ENCODE results near the gene KRT80. TPM values are rescaled to one million over a fixed set of nuclear protein-coding genes. Genes with fewer than 3 reads are reported as not detected.

Gene KRT80
- total and polyA plus RNA-seq, 2 of the 13 experiments (the other 11 are each of a cell fraction or from before 2014, with no cell fraction given), result 0.27 to 0.53 TPM

DNA sequence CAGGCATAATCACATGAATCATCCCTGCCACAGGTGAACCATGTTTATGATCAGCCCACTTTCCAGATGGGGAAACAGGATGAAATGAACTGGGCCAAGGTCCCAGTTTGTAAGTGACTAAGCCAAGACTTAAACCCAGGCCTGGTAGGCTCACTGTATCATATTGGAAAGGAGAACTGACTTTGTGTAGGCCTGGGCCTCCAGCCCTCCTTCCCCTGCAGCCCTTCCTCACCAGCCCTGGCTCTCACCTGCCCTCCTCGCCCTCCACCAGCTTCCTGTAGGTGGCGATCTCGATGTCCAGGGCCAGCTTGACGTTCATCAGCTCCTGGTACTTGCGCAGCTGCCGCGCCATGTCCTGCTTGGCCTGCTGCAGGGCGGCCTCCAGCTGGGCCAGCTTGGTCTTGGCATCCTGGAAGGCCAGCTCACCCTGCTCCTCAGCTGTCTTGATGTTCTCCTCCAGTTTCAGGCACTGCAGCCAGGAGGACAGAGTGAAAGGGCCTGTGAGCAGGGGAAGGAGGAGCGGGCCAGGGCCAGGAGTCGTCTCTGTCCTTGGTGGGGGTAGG lies 19.8 kb downstream of the KRT80 start:
- ChIA-PET CTCF (ENCODE audit: low intra/inter-chr PET ratio, low total read pairs) (interaction anchor here (1.7 to 1.9 kb wide), 2 partner anchors 41 to 155 kb away, joined by 5 to 15 read pairs; no protein-coding TSS in a partner anchor), POLR2A (no interaction called here)
- H3K4me3 ChIP-seq (replicated peaks in 1 of 3; ENCODE audit: insufficient read depth in 1 of 3, low read depth in 2 of 3, low read length in 3 of 3), result no peak overlapping the region
- H3K4me1 ChIP-seq (ENCODE audit: insufficient read depth, low read length), result peaks cover 18% of the 10 kb centered on the region
- FAIRE-seq (peak; percentile 72), DNase-seq (ENCODE audit: low spot score) (peak; percentile 39), ATAC-seq (peak; percentile 70)
- no peaks in the 10 kb centered on the region for H3K79me2 ChIP-seq (ENCODE audit: insufficient read depth, low read length)
- 29% methylated on average over 8 of the region's 10 CpGs for WGBS (ENCODE audit: low lambda C conversion rate)
- no TSS peak for BruUV-seq (replicated peaks)
- no peak overlapping the region for H2AFZ ChIP-seq (ENCODE audit: low read length)
- H3K9me3 ChIP-seq (ENCODE audit: low read length), result no peaks in the 10 kb centered on the region
- no peaks in the 10 kb centered on the region for H3K36me3 ChIP-seq (replicated peaks in 1 of 2; ENCODE audit: control insufficient read depth in 1 of 2, insufficient read depth in 2 of 2, low read length in 2 of 2)
- no peaks in the 10 kb centered on the region for H4K20me1 ChIP-seq (ENCODE audit: insufficient read depth, low read length)
- H3K4me2 ChIP-seq (ENCODE audit: low read depth, low read length), result no peak overlapping the region
- in situ Hi-C loops (cut with HindIII; ENCODE audit: extremely low pct_ligation_motif_present, low pct_unique_long_range_greater_than_20kb) (no loop called here), intact Hi-C loops (cut with micrococcal nuclease; ENCODE audit: unreplicated experiment) (no loop called here)
- H3K27ac ChIP-seq (ENCODE audit: extremely low read length, insufficient read depth, low read length), result no peak overlapping the region
- peaks cover 0 to 2% of the 10 kb centered on the region in 2 experiments; a peak in 2 of 5 replicates for H3K27me3 ChIP-seq (ENCODE audit: control insufficient read depth in 1 of 2, insufficient read depth in 2 of 2, low read length in 2 of 2)
- no peak overlapping the region for H3K9ac ChIP-seq (ENCODE audit: insufficient read depth, low read depth, low read length)
- TF ChIP-seq STAG1 (CRISPR knock-in tag; IDR thresholded peaks at IDR 0.05) (peak; percentile 36), RAD21 (CRISPR knock-in tag; IDR thresholded peaks at IDR 0.05) (peak; percentile 35; the same call in 1 of the 2 replicates), ARID2 (CRISPR knock-in tag; IDR thresholded peaks at IDR 0.05; ENCODE audit: borderline replicate concordance) (no peak), ZNF749 (CRISPR knock-in tag; IDR thresholded peaks at IDR 0.05; ENCODE audit: borderline replicate concordance) (no peak), ZNF724P (CRISPR knock-in tag; IDR thresholded peaks at IDR 0.05; ENCODE audit: borderline replicate concordance) (no peak), ZNF770 (CRISPR knock-in tag; IDR thresholded peaks at IDR 0.05) (no peak), TCF12 (IDR thresholded peaks at IDR 0.05) (no peak), TCF12 (CRISPR knock-in tag; IDR thresholded peaks at IDR 0.05) (no peak), ZBTB26 (CRISPR knock-in tag; IDR thresholded peaks at IDR 0.05; ENCODE audit: borderline replicate concordance) (no peak), TFDP1 (CRISPR knock-in tag; IDR thresholded peaks at IDR 0.05; ENCODE audit: borderline replicate concordance) (no peak), ZFP41 (CRISPR knock-in tag; IDR thresholded peaks at IDR 0.05; ENCODE audit: borderline replicate concordance) (no peak)
- TF ChIP-seq, protein P1, sequence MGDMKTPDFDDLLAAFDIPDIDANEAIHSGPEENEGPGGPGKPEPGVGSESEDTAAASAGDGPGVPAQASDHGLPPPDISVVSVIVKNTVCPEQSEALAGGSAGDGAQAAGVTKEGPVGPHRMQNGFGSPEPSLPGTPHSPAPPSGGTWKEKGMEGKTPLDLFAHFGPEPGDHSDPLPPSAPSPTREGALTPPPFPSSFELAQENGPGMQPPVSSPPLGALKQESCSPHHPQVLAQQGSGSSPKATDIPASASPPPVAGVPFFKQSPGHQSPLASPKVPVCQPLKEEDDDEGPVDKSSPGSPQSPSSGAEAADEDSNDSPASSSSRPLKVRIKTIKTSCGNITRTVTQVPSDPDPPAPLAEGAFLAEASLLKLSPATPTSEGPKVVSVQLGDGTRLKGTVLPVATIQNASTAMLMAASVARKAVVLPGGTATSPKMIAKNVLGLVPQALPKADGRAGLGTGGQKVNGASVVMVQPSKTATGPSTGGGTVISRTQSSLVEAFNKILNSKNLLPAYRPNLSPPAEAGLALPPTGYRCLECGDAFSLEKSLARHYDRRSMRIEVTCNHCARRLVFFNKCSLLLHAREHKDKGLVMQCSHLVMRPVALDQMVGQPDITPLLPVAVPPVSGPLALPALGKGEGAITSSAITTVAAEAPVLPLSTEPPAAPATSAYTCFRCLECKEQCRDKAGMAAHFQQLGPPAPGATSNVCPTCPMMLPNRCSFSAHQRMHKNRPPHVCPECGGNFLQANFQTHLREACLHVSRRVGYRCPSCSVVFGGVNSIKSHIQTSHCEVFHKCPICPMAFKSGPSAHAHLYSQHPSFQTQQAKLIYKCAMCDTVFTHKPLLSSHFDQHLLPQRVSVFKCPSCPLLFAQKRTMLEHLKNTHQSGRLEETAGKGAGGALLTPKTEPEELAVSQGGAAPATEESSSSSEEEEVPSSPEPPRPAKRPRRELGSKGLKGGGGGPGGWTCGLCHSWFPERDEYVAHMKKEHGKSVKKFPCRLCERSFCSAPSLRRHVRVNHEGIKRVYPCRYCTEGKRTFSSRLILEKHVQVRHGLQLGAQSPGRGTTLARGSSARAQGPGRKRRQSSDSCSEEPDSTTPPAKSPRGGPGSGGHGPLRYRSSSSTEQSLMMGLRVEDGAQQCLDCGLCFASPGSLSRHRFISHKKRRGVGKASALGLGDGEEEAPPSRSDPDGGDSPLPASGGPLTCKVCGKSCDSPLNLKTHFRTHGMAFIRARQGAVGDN (CRISPR knock-in tag; IDR thresholded peaks at IDR 0.05), result 0 out of 2 replicates have a peak, but pooled peaks have one; percentile 27
- TF ChIP-seq, protein P2, sequence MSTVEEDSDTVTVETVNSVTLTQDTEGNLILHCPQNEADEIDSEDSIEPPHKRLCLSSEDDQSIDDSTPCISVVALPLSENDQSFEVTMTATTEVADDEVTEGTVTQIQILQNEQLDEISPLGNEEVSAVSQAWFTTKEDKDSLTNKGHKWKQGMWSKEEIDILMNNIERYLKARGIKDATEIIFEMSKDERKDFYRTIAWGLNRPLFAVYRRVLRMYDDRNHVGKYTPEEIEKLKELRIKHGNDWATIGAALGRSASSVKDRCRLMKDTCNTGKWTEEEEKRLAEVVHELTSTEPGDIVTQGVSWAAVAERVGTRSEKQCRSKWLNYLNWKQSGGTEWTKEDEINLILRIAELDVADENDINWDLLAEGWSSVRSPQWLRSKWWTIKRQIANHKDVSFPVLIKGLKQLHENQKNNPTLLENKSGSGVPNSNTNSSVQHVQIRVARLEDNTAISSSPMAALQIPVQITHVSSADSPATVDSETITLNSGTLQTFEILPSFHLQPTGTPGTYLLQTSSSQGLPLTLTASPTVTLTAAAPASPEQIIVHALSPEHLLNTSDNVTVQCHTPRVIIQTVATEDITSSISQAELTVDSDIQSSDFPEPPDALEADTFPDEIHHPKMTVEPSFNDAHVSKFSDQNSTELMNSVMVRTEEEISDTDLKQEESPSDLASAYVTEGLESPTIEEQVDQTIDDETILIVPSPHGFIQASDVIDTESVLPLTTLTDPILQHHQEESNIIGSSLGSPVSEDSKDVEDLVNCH (CRISPR knock-in tag; IDR thresholded peaks at IDR 0.05), result no peak
